ENCODE results near the gene IGFBP4.

The IGFBP4 gene

GRCh38 chr17:40456396-40456951 is 13.2 kb downstream of the IGFBP4 start:
- no peak for DNase-seq (ENCODE audit: low spot score)

DNA sequence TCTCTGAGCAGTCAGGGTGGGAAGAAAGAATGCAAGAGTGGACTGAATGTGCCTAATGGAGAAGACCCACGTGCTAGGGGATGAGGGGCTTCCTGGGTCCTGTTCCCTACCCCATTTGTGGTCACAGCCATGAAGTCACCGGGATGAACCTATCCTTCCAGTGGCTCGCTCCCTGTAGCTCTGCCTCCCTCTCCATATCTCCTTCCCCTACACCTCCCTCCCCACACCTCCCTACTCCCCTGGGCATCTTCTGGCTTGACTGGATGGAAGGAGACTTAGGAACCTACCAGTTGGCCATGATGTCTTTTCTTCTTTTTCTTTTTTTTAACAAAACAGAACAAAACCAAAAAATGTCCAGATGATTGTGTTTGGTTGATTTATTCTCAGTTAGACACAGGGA is 14.1 kb downstream of the IGFBP4 start:
- no peak for DNase-seq (ENCODE audit: low spot score)

DNA sequence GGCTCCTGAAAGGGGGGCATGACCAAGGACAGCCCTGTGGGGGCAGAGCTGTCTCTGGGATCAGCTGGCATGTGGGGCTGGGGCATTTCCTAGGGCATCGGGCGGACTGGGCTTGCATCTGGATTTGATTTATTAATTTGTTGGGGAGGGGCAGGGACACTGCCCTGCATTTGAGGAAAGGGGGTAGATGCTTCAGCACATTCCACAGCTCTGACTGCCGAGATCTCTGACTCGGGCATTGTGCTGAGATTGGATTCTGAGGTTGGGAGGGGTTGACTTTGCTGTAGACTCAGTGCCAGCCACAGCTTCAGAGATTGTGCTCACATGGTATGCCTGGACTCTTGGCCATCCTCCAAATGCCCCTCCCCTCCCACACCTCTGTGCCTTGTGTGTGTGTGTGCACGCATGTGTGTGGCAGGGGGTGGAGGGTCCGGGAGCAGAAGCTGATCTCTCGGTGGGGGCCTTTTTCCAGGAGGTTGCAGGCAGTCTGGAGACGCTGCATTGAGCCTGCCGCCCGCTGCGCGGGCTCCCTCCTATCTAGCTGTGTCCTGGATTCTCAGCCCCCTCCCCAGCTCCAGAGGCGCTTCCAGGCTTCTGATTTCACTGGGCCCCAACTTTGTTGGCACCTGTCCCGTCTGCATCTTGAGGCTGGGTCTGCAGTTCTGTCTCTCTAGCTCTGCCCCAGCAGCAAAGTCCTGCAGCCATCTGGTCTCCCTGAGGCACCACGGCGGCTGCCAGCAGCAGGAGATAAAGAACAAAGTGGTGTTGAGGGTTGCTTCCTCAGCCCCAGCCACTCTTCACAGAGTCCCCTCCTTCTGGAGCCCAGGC is 14.9 kb downstream of the IGFBP4 start:
- DNase-seq (ENCODE audit: low spot score): no peak

DNA sequence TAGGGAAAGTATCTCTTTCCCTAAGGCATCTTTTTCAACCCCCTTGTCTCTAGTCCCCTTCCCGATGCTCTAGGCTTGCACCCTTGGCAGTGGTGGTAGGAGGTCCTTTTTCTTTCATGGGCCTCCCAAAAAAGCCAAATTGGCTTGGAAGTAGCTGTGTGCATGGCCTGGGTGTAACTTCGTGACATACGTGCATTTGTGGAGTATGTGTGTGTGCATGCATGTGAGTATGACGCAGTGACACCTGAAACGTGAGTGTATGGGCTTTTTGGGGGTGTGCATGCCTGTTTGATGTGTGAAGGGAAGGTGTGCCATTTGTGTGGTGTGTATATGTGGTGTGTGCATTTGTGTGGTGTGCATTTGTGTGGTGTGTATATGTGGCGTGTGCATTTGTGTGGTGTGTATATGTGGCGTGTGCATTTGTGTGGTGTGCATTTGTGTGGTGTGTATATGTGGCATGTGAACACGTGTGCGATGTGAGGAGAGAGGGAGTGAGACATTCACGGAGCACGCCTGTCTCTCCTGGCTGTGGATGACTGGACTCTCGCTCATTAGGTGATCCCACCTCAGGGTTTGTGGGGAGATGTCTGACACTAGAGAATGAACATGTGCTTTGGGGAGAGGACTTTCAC is 15.7 kb downstream of the IGFBP4 start:
- no peak for DNase-seq (ENCODE audit: low spot score)

DNA sequence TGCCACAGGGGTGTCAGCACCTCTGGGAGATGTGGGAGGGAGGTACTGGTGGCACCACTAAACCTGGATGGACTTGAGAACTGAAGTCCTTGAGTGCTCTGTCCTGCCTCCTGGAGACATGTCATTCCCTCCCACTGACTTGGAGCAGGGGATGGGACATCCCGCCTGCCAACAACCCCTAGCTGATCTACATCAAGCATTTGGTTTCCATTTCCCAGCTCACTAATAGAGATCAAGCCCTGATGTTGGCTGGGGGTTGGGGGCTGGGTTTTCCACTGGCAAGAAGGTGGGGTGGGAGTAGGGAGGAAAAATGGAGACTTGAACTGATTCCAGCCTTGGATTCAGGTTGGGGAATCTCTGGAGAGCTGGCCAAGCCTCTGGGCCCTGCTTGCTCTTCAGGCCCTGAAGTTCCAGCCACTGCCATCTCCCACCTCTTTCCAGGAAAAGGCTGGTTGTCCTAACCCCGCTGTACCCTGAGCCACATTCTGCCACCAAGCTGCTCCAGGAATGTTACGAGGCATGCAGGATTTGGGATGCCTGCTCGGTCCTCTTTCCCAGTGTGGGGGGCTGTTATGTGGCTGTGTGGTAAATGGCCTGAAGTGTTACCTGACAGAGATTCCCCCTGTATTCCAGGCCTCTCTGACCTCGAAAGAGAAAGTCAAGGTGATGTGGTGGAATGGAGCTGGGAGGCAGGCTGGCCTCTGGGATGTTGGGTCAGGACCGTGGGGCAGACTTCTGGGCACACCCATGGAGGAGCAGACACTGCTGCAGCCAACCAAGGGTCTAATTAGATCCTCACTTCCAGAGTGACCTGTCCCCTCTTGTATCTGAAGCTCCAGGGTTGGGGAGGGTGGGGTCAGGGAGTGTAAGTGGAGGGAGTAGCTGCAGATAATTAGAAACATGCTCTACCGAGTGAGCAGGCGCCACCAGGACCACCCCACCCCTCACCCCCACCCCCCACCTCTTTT is 16.7 kb downstream of the IGFBP4 start:
- DNase-seq (ENCODE audit: low spot score): no peak

DNA sequence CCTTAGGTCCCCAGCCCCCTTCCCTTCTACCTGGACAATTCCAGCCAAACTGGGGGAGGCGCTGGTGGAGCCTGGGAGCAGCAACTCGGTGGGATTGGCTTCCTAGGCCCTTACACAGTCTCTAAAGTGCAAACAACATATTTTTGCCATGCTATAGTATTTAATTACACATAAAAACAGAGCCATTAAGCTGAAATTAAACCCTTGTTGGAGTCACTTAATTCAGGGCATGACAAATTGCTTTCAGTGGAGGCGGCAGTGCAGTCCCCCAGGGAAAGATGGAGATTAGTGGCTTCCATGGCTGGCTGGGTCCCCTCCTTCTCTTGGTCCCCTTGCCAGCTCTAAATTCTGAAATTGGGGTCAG is 17.3 kb downstream of the IGFBP4 start:
- DNase-seq (ENCODE audit: low spot score): no peak

DNA sequence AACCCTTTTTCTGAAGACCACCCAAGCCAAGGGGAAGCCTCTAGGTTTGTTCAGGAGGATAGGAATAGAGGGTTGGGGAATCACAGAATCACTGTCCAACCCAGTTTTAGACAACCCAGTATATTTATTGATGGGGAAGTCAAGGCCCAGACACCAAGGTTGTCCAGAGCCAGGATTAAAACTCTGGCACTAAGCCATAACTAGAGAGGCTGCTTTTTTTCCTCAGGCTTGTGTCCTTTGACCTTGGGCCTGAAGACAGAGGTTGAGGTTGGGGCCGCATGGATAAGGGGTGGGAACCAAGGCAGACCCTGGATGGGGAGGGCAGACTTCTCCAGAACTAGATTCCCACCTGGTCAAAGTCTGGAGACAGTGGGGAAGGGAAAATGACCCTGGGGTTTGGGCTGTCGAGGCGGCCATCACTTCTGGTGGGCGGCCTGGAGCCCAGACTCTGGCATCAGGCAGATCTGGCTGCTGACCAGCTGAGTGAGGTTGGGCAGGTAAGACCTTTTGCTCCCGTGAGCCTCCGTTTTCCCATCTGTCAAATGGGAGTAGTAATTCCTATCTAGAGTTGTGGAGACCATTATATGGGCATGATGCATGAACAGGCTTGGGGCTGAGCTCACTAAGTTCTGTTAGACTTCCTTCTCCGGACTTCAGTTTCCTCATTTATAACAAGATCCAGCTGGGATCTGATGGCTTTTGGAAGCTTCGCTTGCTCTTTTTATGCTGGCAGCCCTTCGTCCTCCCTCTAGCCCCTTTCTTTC is 17.9 kb downstream of the IGFBP4 start:
- DNase-seq (ENCODE audit: low spot score): no peak

GRCh38 chr17:40461732-40462342 is 18.6 kb downstream of the IGFBP4 start:
- DNase-seq (ENCODE audit: low spot score): no peak

GRCh38 chr17:40462343-40463121 is 19.3 kb downstream of the IGFBP4 start:
- no peak for DNase-seq (ENCODE audit: low spot score)

- no peak for DNase-seq (ENCODE audit: low spot score)
These were observed 19.9 kb downstream of the IGFBP4 start for GRCh38 chr17:40463122-40463550.

DNA sequence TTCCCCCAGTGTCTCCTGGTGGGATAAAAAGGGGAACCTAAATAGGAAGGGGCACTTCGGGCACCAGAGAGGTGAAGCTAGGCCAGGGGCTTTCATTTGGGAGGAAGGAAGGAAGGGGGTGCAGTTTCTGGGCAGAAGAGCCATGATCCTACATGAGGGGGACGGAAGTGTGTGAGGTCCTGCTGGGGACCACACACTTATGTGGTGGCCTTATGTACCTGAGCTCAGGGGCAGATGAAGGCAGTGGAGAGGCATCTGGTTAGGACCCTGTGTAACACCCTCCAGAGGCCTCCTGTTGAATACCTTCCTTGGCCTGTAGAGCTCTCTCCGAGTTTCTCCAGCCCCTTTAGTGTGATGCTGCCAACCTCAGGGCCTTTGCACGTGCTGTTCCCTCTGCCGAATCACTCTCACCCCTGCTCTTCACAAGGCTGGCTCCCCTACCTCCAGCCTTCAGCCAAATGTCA is 21.2 kb downstream of the IGFBP4 start:
- DNase-seq (ENCODE audit: low spot score): no peak

DNA sequence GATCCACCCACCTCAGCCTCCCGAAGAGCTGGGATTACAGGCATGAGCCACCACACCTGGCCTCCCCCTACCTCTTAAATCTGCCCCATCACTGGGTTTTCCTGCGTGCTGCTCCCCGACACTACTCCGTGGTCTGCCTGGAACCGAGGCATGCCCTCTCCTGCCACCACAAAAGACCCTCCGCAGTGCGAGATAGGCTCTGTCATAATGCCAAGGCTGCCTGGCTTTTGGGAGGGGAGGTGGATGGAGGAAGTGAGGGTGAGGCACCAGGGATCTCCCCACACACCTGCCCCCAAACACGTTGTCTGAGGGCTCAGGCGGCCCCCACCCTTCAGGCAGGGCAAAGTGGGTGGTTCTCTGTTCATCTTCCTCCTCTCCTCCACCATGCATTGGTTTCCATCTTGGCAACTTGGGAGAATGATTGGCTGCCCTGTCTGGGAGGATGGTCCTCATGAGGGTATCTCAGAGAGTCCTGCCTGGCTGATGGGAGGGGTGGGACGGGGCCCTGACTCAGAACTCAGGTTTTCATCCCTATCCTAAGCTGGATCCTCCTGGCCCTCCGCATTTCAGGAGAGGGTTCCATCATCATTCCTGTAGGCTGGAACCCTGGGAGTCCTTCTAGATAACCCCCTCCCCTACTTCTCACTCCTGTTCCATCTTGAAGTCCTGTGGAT is 23.2 kb downstream of the IGFBP4 start:
- no peak for DNase-seq (ENCODE audit: low spot score)

GRCh38 chr17:40467281-40467867 is 24.1 kb downstream of the IGFBP4 start:
- no peak for DNase-seq (ENCODE audit: low spot score)

GRCh38 chr17:40468560-40468959 is 25.3 kb downstream of the IGFBP4 start:
- DNase-seq (ENCODE audit: low spot score): no peak

GRCh38 chr17:40469805-40470675 is 26.8 kb downstream of the IGFBP4 start:
- DNase-seq (ENCODE audit: low spot score): no peak

DNA sequence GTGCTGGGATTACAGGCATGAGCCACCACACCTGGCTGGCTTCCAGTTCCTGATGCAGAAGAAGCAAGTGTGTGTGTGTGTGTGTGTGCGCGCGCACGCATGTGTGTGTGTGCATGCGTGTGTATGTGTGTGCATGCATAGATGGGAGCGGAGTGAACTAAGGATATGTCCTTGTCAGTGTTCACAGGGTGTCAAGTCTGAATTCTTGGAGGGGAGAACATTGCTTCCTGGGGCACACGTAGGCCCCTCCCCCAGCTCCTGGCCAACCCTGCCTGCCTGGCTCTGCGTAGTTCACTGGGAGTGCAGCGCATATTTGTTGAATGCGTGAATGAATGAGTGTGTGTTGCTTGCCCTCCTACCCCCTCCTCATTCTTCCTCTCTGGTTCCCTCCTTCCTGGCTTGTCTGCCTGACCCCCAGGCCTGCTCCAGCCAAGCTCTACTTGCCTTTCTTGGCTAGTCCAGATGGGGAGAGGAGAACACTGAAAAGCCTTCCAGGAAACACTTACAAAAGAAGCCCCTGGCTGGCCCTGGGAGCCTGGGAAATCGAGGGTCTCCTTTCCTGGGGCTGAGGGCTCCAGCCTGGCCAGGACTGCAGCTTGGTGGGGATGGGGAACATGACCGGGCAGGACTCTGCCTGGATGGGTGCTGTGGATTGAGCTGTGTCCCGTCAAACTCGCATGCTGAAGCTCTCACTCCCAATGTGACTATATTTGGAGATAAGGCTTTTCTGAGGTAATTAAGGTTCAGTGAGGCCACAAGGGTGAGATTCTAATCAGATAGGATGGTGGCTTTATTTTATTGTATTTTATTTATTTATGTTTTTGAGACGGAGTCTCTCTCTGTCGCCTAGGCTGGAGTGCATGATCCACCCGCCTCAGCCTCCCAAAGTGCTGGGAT is 27.9 kb downstream of the IGFBP4 start:
- DNase-seq (ENCODE audit: low spot score): no peak

All from LoVo (cell line).